Measurements from ENCODE around the gene SYT3. TPM values are rescaled to one million over a fixed set of nuclear protein-coding genes. Genes with fewer than 3 reads are reported as not detected.

SYT3 gene
- total and polyA plus RNA-seq, 2 of the 8 experiments (the other 6 are each of a cell fraction or from before 2014, with no cell fraction given) = 6.7 to 17.3 TPM

- no peak overlapping the region for H2BK15ac ChIP-seq (ENCODE audit: low read length)
- H2BK120ac ChIP-seq (replicated peaks; ENCODE audit: low read depth, low read length) = no peak overlapping the region
- H3K79me1 ChIP-seq (ENCODE audit: low read depth, low read length) = no peaks in the 10 kb centered on the region
- H3K4me2 ChIP-seq (ENCODE audit: insufficient read depth in 1 of 2, low read depth in 2 of 2, low read length in 2 of 2) = no peak overlapping the region
- H3K4me3 ChIP-seq (ENCODE audit: extremely low read depth in 1 of 4, insufficient read depth in 2 of 4, low read depth in 3 of 4, low read length in 4 of 4) = no peak overlapping the region
- peaks cover 0 to 2% (median 0%) of the 10 kb centered on the region in 4 experiments; a peak in 1 of 7 replicates for H3K27me3 ChIP-seq (replicated peaks in 1 of 4; ENCODE audit: control insufficient read depth in 3 of 4, extremely low read depth in 1 of 4, insufficient read depth in 3 of 4, low read length in 3 of 4)
- ChIA-PET CTCF (ENCODE audit: partially characterized antibody) (interaction anchor here (0.9 to 1.7 kb wide), 2 partner anchors 11 to 288 kb away, joined by 4 to 6 read pairs; no protein-coding TSS in a partner anchor), POLR2A (ENCODE audit: partially characterized antibody) (interaction anchor here (1.3 kb wide), 1 partner anchor 47 kb away, joined by 3 read pairs; no protein-coding TSS in a partner anchor)
- no peak overlapping the region for H2BK20ac ChIP-seq (ENCODE audit: low read length)
- no peak overlapping the region for H2BK5ac ChIP-seq (ENCODE audit: low read depth, low read length)
- H2AK5ac ChIP-seq (ENCODE audit: low read depth, low read length) = no peak overlapping the region
- no peak for FAIRE-seq
- H3K9me3 ChIP-seq (ENCODE audit: insufficient read depth in 2 of 2, low read depth in 1 of 2, low read length in 1 of 2) = no peaks in the 10 kb centered on the region
- H2BK12ac ChIP-seq (ENCODE audit: low read depth, low read length) = no peak overlapping the region
- H3K4ac ChIP-seq (replicated peaks; ENCODE audit: insufficient read length, low read depth, low read length) = no peak overlapping the region
- peaks cover 2 to 8% (median 4%) of the 10 kb centered on the region in 4 experiments; a peak in 4 of 7 replicates for H3K4me1 ChIP-seq (replicated peaks in 1 of 4; ENCODE audit: control insufficient read depth in 3 of 4, insufficient read depth in 4 of 4, low read length in 3 of 4)
- no peak overlapping the region for H3K9ac ChIP-seq (replicated peaks in 1 of 4; ENCODE audit: extremely low read depth in 1 of 4, low read depth in 3 of 4, low read length in 3 of 4)
- H3K36me3 ChIP-seq (ENCODE audit: control insufficient read depth in 2 of 4, insufficient read depth in 4 of 4, low read length in 3 of 4) = no peaks in the 10 kb centered on the region
- no peak overlapping the region for H3K23ac ChIP-seq (ENCODE audit: insufficient read length)
- H4K8ac ChIP-seq (ENCODE audit: extremely low read depth, insufficient read depth, low read length) = no peak overlapping the region
- DNase-seq (ENCODE audit: low read depth in 1 of 2, low spot score in 2 of 2) = no peak
- H3K56ac ChIP-seq (replicated peaks; ENCODE audit: insufficient read length, low read depth, low read length) = no peak overlapping the region
- no peaks in the 10 kb centered on the region for H3K79me2 ChIP-seq (ENCODE audit: control insufficient read depth in 1 of 2, insufficient read depth in 2 of 2, low read length in 2 of 2)
- H3K14ac ChIP-seq (ENCODE audit: insufficient read length) = no peak overlapping the region
- H2AFZ ChIP-seq (ENCODE audit: low read length) = no peak overlapping the region
- H4K5ac ChIP-seq (ENCODE audit: insufficient read length, low read depth, low read length) = no peak overlapping the region
- H3K18ac ChIP-seq (ENCODE audit: extremely low read depth, low read length) = no peak overlapping the region
- H4K20me1 ChIP-seq (replicated peaks in 1 of 2; ENCODE audit: control insufficient read depth in 1 of 2, insufficient read depth in 2 of 2, low read length in 2 of 2) = no peaks in the 10 kb centered on the region
- H3K27ac ChIP-seq (ENCODE audit: low read depth, low read length) = no peak overlapping the region
- H3K23me2 ChIP-seq (ENCODE audit: low read depth, low read length) = peaks cover 11% of the 10 kb centered on the region
- TF ChIP-seq, protein P1, sequence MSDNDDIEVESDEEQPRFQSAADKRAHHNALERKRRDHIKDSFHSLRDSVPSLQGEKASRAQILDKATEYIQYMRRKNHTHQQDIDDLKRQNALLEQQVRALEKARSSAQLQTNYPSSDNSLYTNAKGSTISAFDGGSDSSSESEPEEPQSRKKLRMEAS (IDR thresholded peaks at IDR 0.05) = peak; percentile 52; the same call in 1 of the 2 replicates
- TF ChIP-seq, protein P2, sequence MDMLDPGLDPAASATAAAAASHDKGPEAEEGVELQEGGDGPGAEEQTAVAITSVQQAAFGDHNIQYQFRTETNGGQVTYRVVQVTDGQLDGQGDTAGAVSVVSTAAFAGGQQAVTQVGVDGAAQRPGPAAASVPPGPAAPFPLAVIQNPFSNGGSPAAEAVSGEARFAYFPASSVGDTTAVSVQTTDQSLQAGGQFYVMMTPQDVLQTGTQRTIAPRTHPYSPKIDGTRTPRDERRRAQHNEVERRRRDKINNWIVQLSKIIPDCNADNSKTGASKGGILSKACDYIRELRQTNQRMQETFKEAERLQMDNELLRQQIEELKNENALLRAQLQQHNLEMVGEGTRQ (IDR thresholded peaks at IDR 0.05; ENCODE audit: low read length) = 0 out of 2 replicates have a peak, but pooled peaks have one; percentile 29
- no peak for TF ChIP-seq BACH1 (IDR thresholded peaks at IDR 0.05; ENCODE audit: low read length)
- H4K91ac ChIP-seq (replicated peaks; ENCODE audit: insufficient read length, low read length) = no peak overlapping the region
These were observed 15.2 kb upstream of the SYT3 start for GRCh38 chr19:50654882-50655281.

Data from H1 (cell line).